HG03575 (cell line): ENCODE data around the gene CHST2.

Experiments used
- ATAC-seq: cut with Tn5 transposase; IDR thresholded peaks from one replicate; pipeline ENCODE4 v1.9.1; 2021; ENCODE audit not compliant: unreplicated experiment, insufficient number of reproducible peaks, low FRiP score; ENCODE audit errors: extremely low read depth

Gene CHST2

DNA sequence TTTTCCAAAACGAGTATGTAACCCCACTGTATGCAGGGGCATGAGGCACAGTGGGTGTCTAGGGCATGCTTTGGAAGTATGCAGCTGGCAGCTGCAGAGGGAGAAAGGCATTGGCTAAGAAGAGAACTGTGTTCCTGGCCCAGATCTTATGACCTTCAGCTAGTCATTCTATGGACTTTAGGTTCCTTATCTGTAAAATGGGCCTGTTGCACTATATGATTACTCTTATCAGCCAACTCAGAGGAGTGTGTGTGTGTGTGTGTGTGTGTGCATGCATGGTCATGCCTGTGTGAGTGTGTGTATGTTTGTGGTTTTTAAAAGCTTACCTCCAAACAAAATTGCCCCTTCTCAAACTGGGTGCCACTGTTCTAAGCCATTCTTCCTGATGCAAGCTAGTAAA, 27.4 kb upstream of the CHST2 start:
- ATAC-seq = no peak

DNA sequence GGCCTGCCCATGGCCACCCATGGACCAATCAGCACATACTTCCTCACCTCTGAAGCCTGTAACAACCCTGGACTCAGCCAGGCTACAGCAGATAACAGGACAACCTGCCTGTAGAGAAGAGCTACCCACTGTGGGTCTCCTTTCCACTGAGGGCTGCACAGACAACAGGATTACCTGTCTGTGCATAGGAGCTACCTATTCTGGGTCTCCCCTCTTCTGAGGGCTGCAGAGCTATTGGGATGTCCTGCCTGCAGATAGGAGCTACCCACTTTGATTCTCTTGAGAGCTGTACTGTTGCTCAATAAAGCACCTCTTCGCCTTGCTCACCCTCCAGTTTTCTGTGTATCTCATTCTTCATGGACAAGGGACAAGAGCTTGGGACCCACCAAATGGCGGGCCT, 23.8 kb upstream of the CHST2 start:
- no peak for ATAC-seq

DNA sequence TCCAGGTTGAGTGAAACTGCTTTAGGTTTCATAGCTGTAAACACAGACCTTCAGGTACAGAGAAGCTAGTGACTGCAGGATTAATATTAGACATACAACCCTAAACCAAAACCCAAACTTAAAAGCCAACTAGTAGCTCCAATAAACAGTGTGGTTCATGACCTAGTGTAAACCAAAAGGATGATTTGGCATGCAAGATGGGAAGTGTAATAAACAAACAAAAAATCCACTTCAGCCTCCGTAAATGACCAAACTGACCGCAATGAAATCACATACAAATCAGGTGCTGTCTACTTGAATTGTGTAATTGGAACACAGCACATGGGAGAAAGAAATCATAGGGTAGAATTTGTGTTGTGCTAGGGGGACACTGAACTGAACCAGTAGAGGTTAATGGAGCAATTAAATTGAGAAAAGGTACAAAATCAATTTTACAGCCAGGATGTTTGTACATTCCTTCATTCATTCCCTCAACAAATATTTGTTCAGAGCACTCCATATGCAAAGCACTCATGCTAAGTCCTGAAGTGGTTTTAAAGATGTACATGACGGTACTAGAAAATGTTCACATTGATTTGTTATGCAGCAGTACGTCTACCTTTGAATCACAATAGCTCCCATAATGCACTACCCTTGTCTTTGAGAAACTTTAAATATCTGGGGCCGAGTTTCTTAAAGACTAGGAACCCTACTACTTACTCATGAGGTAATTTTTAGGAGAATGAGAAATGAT, 21.4 kb upstream of the CHST2 start:
- no peak for ATAC-seq

DNA sequence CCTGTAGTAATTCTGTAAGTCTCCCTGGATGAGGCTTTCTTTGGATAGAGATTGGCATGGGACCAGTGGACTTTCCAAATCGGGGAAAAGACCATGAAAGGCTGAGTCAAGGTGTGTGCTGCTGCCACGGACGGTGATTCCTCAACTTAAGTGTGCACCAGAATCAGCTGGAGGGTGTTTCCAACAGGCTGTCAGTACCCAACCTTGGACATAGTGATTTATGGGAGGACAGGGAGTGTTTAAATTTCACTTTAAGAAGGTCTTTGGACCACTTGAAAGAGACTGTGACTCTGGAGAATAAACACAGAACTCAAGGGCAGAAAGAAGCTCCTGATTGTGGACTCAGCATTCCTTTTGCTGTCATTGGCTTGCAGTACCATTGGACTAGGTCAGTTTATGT, 20.4 kb upstream of the CHST2 start:
- ATAC-seq = no peak

DNA sequence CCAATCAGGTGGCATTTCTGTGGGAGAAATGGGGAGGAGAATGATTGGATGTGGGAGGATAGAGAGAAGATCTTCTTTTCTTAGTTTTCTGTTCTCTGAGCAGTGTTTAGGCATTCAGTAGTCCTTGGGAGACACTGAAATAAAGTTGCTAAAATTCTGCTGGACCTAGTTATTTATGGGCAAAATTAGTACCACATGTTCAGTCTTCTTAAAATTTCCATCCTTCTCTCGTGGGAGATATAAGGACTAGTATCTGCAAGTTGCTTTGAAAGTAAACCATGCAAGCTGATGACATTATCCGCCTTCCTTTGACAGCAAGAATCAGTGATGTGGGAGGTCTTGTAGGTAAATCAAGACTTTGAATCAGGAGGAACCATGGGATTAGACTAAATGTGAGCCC, 19.9 kb upstream of the CHST2 start:
- ATAC-seq = no peak

DNA sequence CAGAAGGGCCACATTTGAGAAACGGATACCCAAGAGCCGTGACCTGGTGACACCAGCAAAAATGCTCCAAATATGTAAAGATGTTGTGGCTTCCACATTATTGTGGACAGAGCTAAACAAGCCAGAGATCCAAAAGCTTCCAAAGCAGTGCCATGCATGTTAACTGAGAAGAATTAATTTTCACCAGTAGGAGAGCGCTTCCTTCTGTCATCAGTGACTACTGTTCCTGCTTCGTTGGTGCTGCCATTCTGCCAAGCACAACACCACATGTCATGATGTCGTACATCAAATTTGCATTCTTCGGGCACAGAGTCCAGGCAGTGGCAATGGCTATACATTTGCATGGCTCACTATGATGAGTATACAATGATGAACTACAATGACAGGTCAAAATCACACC, 19.1 kb upstream of the CHST2 start:
- ATAC-seq = no peak

DNA sequence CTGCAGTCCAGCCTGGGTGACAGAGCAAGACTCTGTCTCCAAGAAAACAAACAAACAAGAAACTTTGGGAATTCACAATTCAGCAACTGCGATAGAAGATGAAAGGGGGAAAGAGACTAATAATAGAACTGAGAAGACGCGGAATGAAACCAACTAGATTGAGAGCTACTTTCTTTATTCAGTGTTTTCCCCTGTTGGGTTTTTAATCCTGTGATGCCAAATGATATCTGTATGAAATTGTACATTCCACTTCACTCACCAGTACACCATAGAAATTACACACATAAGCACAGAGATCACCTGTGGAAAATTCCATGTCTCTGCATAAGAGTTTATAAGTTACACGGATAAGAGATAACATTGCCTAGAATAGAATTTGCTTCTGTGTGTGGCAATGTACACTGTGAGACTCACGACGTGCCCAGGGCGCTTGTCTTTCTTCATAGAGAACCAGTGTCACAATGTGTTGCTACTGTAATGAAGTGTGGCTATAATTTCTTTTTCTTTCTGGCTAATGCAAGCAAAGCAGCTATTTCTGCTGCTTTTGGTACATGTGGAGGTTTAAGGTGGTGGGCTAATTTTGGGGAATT, 17.7 kb upstream of the CHST2 start:
- no peak for ATAC-seq

DNA sequence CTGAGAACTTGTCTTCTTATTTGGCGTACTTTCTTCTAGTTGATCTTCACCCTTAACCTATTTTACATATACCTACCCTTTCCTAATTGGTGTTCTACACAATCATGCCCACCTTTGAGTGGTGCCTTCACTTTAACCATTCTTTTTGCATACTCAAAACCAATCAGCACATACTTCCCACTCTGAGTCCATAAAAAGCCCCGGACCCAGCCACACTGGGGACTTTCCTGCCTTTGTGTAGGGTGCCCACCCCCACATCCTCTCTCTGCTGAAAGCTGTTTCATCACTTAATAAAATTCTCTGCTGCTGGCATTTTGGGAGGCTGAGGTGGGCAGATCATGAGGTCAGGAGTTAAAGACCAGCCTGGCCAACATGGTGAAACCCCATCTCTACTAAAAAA, 15.9 kb upstream of the CHST2 start:
- no peak for ATAC-seq

DNA sequence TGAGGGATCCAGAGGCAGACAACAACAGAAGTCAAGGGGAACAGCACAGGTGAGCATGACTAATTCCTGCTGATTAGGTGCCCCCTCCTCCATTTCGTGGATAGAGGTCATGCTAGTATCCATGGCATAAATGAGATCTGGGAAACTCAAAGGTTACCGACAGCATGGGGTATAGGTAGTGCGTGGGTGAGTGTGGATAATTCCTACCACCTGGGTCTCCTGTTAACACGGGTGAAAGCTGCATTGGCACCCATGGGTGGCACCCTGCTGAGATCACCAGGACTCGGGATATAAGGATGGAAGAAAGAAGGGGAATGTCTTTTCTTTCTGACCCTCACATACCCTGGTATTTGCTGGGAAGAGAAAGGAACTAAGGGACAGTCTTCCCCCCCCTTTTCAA, 14.4 kb upstream of the CHST2 start:
- ATAC-seq = no peak

DNA sequence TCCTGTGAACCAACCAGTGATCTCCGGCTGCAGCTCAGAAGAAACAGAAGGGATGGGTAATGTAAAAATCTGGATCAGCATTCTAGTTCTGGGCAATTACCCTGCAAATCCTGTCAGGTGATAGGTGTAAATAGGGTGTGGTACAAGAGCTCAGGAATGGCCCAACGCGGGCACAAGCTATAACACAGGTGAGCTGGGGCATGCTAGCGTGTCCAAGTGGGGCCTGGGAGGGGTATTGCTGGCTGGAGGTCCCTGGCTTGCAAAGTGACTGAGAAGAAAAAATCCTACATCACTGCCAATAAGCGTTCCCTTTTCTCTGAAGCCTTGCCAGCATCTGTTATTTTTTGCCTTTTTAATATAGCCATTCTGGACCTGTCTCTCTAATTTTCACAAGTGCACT, 9.7 kb upstream of the CHST2 start:
- ATAC-seq = no peak

DNA sequence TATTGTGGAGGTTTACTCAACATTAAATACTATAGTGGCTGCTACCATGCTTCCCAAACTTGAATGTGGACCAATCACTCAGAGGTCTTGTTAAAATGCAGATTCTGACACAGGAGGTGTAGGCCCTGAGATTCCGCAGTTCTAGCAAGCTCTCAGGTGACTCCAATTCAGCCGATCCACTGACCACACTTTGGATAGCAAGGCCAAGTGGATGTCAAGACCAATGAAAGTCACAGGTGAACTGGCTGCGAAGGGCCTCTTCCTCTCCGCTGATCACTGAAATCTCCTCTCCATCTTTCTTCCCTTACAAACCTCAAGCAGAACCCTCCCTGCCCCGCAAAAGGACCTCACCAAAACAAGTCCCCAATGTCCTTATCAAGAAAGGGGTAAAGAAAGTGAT, 9.2 kb upstream of the CHST2 start:
- ATAC-seq = no peak

DNA sequence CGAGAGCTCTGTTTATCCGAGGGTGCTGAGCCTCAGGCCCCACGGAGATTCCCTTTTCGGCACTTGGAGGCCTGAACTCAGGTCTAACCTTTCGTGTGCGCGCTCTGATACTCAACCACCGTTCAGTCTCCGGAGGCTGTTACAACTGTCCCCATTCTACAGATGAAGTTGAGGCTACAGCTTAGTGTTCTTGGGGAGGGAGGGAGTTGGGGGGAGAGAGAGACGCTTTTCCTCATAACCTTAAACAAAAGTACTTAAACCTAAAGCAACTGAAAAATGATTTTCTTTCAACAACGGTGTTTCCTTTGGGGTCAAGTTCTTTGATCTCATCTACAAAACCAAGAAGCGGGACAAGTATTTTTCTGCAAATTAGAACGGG, 952 bp upstream of the CHST2 start:
- ATAC-seq = no peak

DNA sequence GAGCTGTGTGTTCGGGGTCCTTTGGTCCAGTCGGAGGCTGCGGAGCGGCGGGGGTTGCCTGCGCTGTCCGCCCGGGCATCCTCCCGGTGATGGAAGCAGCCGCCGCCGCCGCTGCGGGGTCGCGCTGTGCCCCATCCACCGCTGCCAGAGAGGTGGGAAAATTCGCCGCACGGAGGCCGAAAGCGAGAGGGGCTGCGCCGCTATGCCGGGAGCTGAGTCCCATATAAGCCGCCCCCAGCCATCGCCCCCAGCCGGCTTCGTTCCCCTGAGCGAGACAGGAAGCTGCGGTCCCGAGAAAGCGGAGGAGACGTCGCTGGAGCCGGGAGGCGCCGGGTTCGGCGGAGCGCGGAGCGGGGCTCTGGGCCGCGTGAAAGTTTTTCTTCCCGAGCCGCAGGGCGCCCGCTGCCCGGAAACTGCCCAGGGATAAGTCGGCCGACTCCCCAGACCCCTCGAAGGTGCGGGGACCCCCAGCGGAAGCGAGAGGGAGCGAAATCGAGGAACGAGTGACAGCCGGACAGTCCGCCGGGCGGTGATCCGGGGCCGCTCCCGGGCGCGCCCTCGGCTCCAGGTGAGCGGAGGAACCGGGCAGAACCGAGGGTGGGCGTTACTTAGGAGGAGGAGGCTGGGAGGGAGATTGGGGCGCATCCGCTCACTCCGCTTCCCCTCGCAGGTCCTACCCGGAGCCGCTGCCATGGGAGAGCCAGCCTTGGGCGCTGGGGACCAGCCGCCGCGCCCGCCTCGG, 574 bp downstream of the CHST2 start:
- ATAC-seq = no peak

DNA sequence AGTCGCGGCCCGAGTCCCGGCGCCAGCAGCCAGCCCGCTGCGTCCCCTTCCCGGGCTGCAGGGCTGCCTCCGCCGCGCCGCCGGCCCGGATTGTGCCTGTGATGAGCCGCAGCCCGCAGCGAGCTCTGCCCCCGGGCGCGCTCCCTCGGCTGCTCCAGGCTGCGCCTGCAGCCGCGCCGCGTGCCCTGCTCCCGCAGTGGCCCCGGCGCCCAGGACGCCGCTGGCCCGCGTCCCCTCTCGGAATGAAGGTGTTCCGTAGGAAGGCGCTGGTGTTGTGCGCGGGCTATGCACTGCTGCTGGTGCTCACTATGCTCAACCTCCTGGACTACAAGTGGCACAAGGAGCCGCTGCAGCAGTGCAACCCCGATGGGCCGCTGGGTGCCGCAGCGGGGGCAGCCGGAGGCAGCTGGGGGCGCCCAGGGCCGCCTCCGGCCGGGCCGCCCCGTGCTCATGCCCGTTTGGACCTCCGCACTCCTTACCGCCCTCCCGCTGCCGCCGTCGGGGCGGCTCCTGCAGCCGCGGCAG, 1.2 kb downstream of the CHST2 start:
- ATAC-seq = no peak

DNA sequence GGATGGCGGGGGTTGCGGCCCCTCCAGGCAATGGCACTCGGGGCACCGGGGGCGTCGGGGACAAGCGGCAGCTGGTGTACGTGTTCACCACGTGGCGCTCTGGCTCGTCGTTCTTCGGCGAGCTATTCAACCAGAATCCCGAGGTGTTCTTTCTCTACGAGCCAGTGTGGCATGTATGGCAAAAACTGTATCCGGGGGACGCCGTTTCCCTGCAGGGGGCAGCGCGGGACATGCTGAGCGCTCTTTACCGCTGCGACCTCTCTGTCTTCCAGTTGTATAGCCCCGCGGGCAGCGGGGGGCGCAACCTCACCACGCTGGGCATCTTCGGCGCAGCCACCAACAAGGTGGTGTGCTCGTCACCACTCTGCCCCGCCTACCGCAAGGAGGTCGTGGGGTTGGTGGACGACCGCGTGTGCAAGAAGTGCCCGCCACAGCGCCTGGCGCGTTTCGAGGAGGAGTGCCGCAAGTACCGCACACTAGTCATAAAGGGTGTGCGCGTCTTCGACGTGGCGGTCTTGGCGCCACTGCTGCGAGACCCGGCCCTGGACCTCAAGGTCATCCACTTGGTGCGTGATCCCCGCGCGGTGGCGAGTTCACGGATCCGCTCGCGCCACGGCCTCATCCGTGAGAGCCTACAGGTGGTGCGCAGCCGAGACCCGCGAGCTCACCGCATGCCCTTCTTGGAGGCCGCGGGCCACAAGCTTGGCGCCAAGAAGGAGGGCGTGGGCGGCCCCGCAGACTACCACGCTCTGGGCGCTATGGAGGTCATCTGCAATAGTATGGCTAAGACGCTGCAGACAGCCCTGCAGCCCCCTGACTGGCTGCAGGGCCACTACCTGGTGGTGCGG, 1.9 kb downstream of the CHST2 start:
- no peak for ATAC-seq

DNA sequence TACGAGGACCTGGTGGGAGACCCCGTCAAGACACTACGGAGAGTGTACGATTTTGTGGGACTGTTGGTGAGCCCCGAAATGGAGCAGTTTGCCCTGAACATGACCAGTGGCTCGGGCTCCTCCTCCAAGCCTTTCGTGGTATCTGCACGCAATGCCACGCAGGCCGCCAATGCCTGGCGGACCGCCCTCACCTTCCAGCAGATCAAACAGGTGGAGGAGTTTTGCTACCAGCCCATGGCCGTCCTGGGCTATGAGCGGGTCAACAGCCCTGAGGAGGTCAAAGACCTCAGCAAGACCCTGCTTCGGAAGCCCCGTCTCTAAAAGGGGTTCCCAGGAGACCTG, 2.5 kb downstream of the CHST2 start:
- ATAC-seq = no peak

DNA sequence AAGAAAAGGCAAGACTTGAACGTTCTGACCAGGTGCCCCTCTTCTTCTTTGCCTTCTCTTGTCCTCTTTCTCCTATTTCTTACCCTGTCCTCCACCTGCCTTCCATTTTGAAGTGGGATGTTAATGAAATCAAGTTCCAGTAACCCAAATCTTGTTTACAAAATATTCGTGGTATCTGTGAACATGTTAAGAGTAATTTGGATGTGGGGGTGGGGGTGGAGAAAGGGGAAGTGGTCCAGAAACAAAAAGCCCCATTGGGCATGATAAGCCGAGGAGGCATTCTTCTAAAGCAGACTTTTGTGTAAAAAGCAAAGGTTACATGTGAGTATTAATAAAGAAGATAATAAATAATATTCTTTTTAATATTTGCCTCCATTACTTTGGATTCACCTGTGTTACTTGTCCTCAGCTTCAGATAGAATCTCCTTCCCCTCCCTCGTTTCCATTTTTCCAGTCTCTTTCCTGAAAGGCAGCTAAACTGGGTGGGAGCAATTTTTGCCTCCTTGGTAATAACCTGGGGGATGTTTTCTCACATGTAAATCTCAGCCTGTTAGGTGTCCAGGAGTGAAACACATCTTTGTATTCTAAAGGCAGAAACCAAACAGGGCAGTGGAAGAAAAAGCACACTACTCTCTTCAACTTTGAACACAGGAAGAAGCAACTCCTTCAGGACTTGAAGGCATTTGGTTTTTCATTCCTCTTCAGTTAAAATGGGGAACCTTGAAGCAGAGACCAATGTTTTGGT, 3.2 kb downstream of the CHST2 start:
- ATAC-seq = no peak

DNA sequence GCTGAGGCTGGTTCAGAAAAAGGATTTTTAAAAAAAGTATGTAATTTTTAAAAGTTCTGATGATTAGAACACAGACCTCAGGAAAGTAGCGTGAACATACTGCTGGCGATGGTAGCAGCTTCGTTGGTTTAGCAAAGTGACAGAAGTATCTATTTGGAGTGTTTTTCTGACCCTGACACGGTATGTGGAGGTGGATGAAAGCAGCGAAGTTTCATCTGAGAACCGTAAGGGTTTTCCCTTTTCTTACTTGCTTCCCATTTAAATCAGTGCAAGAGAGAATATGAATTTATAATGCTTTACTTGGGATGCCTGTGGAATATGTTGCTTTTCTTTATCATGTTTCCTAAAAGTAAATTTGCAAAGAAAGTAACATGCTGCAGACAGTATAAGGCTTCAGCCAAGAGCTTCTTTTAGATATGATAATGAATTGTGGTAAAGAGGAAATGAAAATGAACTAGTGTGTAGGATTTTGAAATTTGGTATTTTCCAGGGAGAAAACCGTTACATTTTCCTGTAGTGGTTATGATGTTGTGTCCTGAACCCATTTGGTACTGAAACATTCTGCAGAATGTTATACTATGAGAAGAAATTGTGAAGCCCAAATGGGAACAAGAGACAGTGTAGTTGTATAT, 3.9 kb downstream of the CHST2 start:
- ATAC-seq = no peak
